Trophoblast cell (in vitro differentiated cells and primary cell): ENCODE data around the gene DIRAS1.
A peak's percentile ranks its signal among the peaks of the same experiment; 100 is the strongest.
"Not testable (repeated sequence)": the region's sequence is repeated elsewhere in the genome, so short reads cannot be mapped to it uniquely, and the experiment has no call there.

Source experiments
- DNase-seq, 2 donors: peaks; one replicate each; pipeline ENCODE4 v3.0.0-alpha.2; 2016
- H2AFZ ChIP-seq: 2 replicates; pipeline ENCODE4 v1.6.1; 2013; ENCODE audit warnings: low read length, moderate library complexity, mild to moderate bottlenecking; ENCODE audit not compliant: insufficient read depth, poor library complexity
- H2AK5ac ChIP-seq: 2 replicates; pipeline ENCODE4 v1.6.1; 2013; ENCODE audit warnings: mild to moderate bottlenecking, low read length
- H2BK120ac ChIP-seq: 2 replicates; pipeline ENCODE4 v1.6.1; 2013; ENCODE audit warnings: low read length, mild to moderate bottlenecking, moderate library complexity; ENCODE audit not compliant: insufficient read depth, poor library complexity
- H2BK12ac ChIP-seq: 2 replicates; pipeline ENCODE4 v1.6.1; 2013; ENCODE audit warnings: mild to moderate bottlenecking, low read length, moderate library complexity
- H2BK5ac ChIP-seq: 2 replicates; pipeline ENCODE4 v1.6.1; 2013; ENCODE audit warnings: low read length, low read depth, moderate library complexity, mild to moderate bottlenecking; ENCODE audit not compliant: poor library complexity
- H3K14ac ChIP-seq: 2 replicates; pipeline ENCODE4 v1.6.1; 2013; ENCODE audit warnings: mild to moderate bottlenecking, low read length
- H3K18ac ChIP-seq: 2 replicates; pipeline ENCODE4 v1.6.1; 2013; ENCODE audit warnings: mild to moderate bottlenecking, low read length
- H3K23ac ChIP-seq: 2 replicates; pipeline ENCODE4 v1.6.1; 2013; ENCODE audit warnings: low read length
- H3K27ac ChIP-seq: 2 replicates; pipeline ENCODE4 v1.5.1; 2013; ENCODE audit warnings: low read depth, mild to moderate bottlenecking, inconsistent platforms, low read length, moderate library complexity
- H3K27me3 ChIP-seq: 2 replicates; pipeline ENCODE4 v1.6.1; 2013; ENCODE audit warnings: inconsistent platforms, mild to moderate bottlenecking, low read length, moderate library complexity; ENCODE audit not compliant: insufficient read depth
- H3K36me3 ChIP-seq, 2 experiments: 1 replicate in 1 of 2; 2 replicates in 1 of 2; pipeline ENCODE4 v1.6.1; 2013; ENCODE audit warnings: low read length in 2 of 2, mild to moderate bottlenecking in 2 of 2, moderate library complexity in 1 of 2; ENCODE audit not compliant: insufficient read depth in 2 of 2, control insufficient read depth in 1 of 2
- H3K4ac ChIP-seq: 2 replicates; pipeline ENCODE4 v1.6.1; 2013; ENCODE audit warnings: low read depth, mild to moderate bottlenecking, low read length, moderate library complexity
- H3K4me1 ChIP-seq, 2 experiments: 1 replicate in 1 of 2; 2 replicates in 1 of 2; pipeline ENCODE4 v1.6.1; 2013; ENCODE audit warnings: low read length in 2 of 2, mild to moderate bottlenecking in 2 of 2, moderate library complexity in 1 of 2; ENCODE audit not compliant: insufficient read depth in 2 of 2, control insufficient read depth in 1 of 2
- H3K4me2 ChIP-seq: 2 replicates; pipeline ENCODE4 v1.6.1; 2013; ENCODE audit warnings: inconsistent platforms, mild to moderate bottlenecking, low read length, moderate library complexity
- H3K4me3 ChIP-seq: 2 replicates; pipeline ENCODE4 v1.5.1; 2013; ENCODE audit warnings: mild to moderate bottlenecking, low read depth, low read length, inconsistent platforms
- H3K79me1 ChIP-seq: one replicate; pipeline ENCODE4 v1.6.1; 2013; ENCODE audit warnings: low read length
- H3K79me2 ChIP-seq: 2 replicates; pipeline ENCODE4 v1.6.1; 2013; ENCODE audit warnings: low read length, mild to moderate bottlenecking; ENCODE audit not compliant: control insufficient read depth, insufficient read depth, poor library complexity
- H3K9ac ChIP-seq: 2 replicates; pipeline ENCODE4 v1.6.1; 2013; ENCODE audit warnings: mild to moderate bottlenecking, low read length
- H3K9me3 ChIP-seq: 2 replicates; pipeline ENCODE4 v1.6.1; 2013; ENCODE audit warnings: low read depth, mild to moderate bottlenecking, control low read depth, inconsistent platforms, low read length; ENCODE audit not compliant: insufficient read depth
- H4K12ac ChIP-seq: 2 replicates; pipeline ENCODE4 v1.6.1; 2013; ENCODE audit warnings: low read depth, mild to moderate bottlenecking, low read length, moderate library complexity
- H4K8ac ChIP-seq: 2 replicates; pipeline ENCODE4 v1.6.1; 2013; ENCODE audit warnings: low read depth, mild to moderate bottlenecking, low read length, moderate library complexity
- H4K91ac ChIP-seq: one replicate; pipeline ENCODE4 v1.6.1; 2013; ENCODE audit warnings: low read depth, mild to moderate bottlenecking, low read length, moderate library complexity
- WGBS: extraction: QIAGEN DNeasy Blood & Tissue Kit; methylation state at CpG from one replicate; pipeline ENCODE4 v1.1.7; 2013; ENCODE audit warnings: missing lambda C conversion rate; ENCODE audit not compliant: insufficient read length, insufficient coverage; ENCODE audit errors: extremely low coverage; 5-methylcytosine and 5-hydroxymethylcytosine counted together

Gene DIRAS1

GRCh38 chr19:2713170-2713569 lies 8.0 kb downstream of the DIRAS1 start:
- H3K9ac ChIP-seq, H4K12ac ChIP-seq, H3K18ac ChIP-seq, H3K4ac ChIP-seq, H4K91ac ChIP-seq, H2BK12ac ChIP-seq, H3K27me3 ChIP-seq, H2BK120ac ChIP-seq, H3K4me1 ChIP-seq, H3K14ac ChIP-seq, H3K4me2 ChIP-seq, H2BK5ac ChIP-seq, H2AFZ ChIP-seq, H4K8ac ChIP-seq, H2AK5ac ChIP-seq, DNase-seq, H3K23ac ChIP-seq, H3K79me1 ChIP-seq, H3K79me2 ChIP-seq, H3K36me3 ChIP-seq, H3K27ac ChIP-seq: not testable (repeated sequence)
- 100% methylated on average over 3 of the region's 3 CpGs for WGBS
- Histone ChIP-seq H3K4me3 (peak overlapping the region; percentile 23), H3K9me3 (peaks cover 13% of the 10 kb centered on the region)

- no peaks in the 10 kb centered on the region for H3K79me1 ChIP-seq
- no peak overlapping the region for H2BK120ac ChIP-seq
- H2AK5ac ChIP-seq: no peak overlapping the region
- H3K79me2 ChIP-seq: no peaks in the 10 kb centered on the region
- H3K23ac ChIP-seq: no peak overlapping the region
- no peak overlapping the region for H4K8ac ChIP-seq
- no peak overlapping the region for H2AFZ ChIP-seq
- H3K18ac ChIP-seq: no peak overlapping the region
- no peak overlapping the region for H4K91ac ChIP-seq
- H3K4ac ChIP-seq: no peak overlapping the region
- no peaks in the 10 kb centered on the region for H3K4me1 ChIP-seq
- no peak overlapping the region for H3K4me2 ChIP-seq
- no peaks in the 10 kb centered on the region for H3K27me3 ChIP-seq
- H3K9me3 ChIP-seq: peaks cover 13% of the 10 kb centered on the region
- H3K36me3 ChIP-seq: no peaks in the 10 kb centered on the region
- no peak overlapping the region for H4K12ac ChIP-seq
- no peak overlapping the region for H3K9ac ChIP-seq
- no peak overlapping the region for H2BK5ac ChIP-seq
- DNase-seq: no peak
- no peak overlapping the region for H3K4me3 ChIP-seq
- H3K27ac ChIP-seq: no peak overlapping the region
- no peak overlapping the region for H2BK12ac ChIP-seq
- WGBS: no CpG with 5 or more reads among the region's 5 CpGs
- no peak overlapping the region for H3K14ac ChIP-seq
Observed at GRCh38 chr19:2711875-2712205, 9.3 kb downstream of the DIRAS1 start.

DNA sequence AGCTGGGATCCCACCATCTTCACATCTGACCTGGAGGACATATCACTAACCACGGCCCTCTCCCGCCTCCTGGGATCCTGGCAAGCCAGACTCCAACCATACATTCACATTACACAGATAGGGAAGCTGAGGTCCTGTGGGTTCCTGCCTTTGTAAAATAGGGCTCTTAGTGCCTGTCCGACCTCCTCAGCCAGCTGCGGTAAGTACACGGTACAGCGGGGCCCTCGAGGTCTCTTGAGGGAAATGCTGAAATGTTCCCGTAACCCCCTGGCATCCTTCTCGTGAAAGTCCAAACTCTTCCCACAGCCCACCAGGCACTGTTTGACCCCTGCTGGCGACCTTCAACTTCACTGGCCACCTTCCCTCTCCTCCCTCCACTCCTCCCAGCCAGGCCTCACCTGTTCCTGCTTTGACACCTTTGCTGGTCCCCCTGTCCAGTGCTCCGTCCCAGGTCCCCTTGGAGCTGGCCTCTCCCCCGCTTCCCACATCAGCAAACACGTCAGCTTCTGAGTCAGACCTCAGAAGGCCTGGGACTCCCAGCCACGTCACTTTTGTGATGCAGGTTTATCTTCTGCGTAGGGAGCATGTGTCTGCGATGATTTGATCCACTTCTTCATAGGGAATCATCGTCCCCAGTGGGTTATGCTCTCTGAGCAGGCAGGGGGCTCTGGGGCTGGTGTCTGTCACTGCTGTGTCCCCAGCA lies 9.8 kb downstream of the DIRAS1 start:
- H4K91ac ChIP-seq: no peak overlapping the region
- no peak overlapping the region for H3K9ac ChIP-seq
- no peak overlapping the region for H2AK5ac ChIP-seq
- H3K4ac ChIP-seq: no peak overlapping the region
- no peak overlapping the region for H3K23ac ChIP-seq
- no peak overlapping the region for H2BK5ac ChIP-seq
- no peak overlapping the region for H4K8ac ChIP-seq
- no peaks in the 10 kb centered on the region for H3K36me3 ChIP-seq
- H3K14ac ChIP-seq: no peak overlapping the region
- H4K12ac ChIP-seq: no peak overlapping the region
- H3K4me1 ChIP-seq: no peaks in the 10 kb centered on the region
- no peak overlapping the region for H2BK120ac ChIP-seq
- no peak overlapping the region for H3K4me2 ChIP-seq
- H2AFZ ChIP-seq: no peak overlapping the region
- H3K4me3 ChIP-seq: peak overlapping the region; percentile 27
- no peak overlapping the region for H3K27ac ChIP-seq
- no peaks in the 10 kb centered on the region for H3K79me2 ChIP-seq
- no peaks in the 10 kb centered on the region for H3K27me3 ChIP-seq
- H3K79me1 ChIP-seq: no peaks in the 10 kb centered on the region
- WGBS: no CpG with 5 or more reads among the region's 17 CpGs
- H3K9me3 ChIP-seq: peaks cover 13% of the 10 kb centered on the region
- DNase-seq: peak in 1 of 2 donors; percentile 20
- no peak overlapping the region for H2BK12ac ChIP-seq
- H3K18ac ChIP-seq: no peak overlapping the region

DNA sequence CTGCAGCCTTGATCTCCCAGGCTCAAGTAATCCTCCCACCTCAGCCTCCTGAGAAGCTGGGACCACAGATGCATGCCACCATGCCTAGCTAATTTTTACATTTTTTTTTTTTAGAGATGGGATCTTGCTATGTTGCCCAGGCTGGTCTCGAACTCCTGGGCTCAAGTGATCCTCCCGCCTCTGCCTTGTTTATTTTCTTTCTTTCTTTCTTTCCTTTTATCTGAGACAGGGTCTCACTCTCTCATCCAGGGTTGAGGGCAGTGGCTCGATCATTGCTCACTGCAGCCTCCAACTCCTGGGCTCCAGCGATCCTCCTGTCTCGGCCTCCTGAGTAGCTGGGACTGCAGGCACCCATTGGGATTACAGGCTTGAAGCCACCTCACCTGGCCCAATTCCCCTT lies 14.9 kb downstream of the DIRAS1 start:
- H3K4me1 ChIP-seq: peaks cover 2 to 3% of the 10 kb centered on the region in 2 experiments
- H3K4me2 ChIP-seq: no peak overlapping the region
- H2BK5ac ChIP-seq: no peak overlapping the region
- no peak overlapping the region for H4K12ac ChIP-seq
- peaks cover 2% of the 10 kb centered on the region for H3K79me2 ChIP-seq
- H3K4ac ChIP-seq: no peak overlapping the region
- H2BK120ac ChIP-seq: no peak overlapping the region
- peaks cover 2% of the 10 kb centered on the region for H3K79me1 ChIP-seq
- no peak overlapping the region for H3K9ac ChIP-seq
- WGBS: no CpG with 5 or more reads among the region's 5 CpGs
- H2BK12ac ChIP-seq: no peak overlapping the region
- H3K27me3 ChIP-seq: peaks cover 10% of the 10 kb centered on the region
- H3K4me3 ChIP-seq: no peak overlapping the region
- H4K8ac ChIP-seq: no peak overlapping the region
- no peak overlapping the region for H3K27ac ChIP-seq
- no peak for DNase-seq
- H3K9me3 ChIP-seq: peaks cover 2% of the 10 kb centered on the region
- H2AK5ac ChIP-seq: no peak overlapping the region
- H3K36me3 ChIP-seq: no peaks in the 10 kb centered on the region
- H2AFZ ChIP-seq: no peak overlapping the region
- H3K14ac ChIP-seq: no peak overlapping the region
- H4K91ac ChIP-seq: no peak overlapping the region
- no peak overlapping the region for H3K23ac ChIP-seq
- no peak overlapping the region for H3K18ac ChIP-seq
